Activated T-cell treated with anti-CD3 and anti-CD28 coated beads for 1 hour (primary cell): ENCODE results near the gene ELOVL5.
"Not testable (repeated sequence)": the region's sequence is repeated elsewhere in the genome, so short reads cannot be mapped to it uniquely, and the experiment has no call there.

Source experiments
- DNase-seq: peaks from one replicate; pipeline ENCODE4 v3.0.0-alpha.2; 2020; ENCODE audit warnings: low read depth

ELOVL5 gene

DNA sequence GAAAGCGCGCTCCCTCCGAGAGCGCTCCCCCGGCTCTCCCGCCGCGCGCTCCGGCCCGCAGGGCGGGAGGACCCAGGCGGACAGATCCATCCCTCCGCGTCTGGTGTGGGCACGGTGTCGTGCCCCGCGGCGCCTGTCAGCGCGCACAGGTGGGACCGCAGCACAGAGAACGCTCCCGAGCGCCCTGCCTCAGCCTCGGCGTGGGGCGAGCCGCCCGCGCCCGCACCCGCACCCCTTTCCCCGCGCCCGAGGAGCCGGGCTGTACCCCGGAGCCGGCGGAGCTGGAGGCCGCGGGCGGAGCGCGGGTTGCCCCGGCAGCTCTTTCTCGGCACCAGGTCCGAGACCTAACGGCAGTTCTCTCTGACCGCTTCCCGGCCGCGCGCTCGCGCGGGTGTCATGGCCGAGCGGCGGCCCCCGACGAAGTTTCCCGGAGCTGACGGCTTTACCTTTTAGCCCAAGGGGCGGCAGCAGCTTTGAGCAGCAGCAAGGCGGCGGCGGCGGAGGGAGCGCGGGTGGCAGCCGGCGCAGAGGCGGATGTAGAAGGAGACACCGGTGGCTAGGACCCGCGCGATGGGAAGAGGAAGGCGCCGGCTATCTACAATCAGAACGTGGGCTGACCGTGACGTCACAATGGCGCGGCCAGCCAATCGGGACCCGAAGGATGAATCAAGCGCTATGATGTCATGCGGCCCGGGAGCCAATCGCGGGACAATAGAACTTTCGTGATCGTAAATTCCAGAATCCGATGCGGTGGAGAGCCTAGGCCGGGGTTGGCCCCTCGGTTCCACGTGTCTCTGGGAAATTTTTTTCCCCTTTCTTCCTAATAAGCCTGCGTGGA is at the start of gene ELOVL5:
Gene ELOVL5, minus strand, starts transcription at position 580 of the 838 bp plus-strand sequence. CDS start 53,251 bp downstream, outside the sequence.
- DNase-seq: peak; percentile 87

GRCh38 chr6:53397283-53397682 is 48.5 kb upstream of the ELOVL5 start:
- DNase-seq: no peak

- DNase-seq: no peak
These were observed 47.2 kb upstream of the ELOVL5 start for GRCh38 chr6:53395986-53396385.

- no peak for DNase-seq
These were observed 46.0 kb upstream of the ELOVL5 start for GRCh38 chr6:53394704-53395103.

DNA sequence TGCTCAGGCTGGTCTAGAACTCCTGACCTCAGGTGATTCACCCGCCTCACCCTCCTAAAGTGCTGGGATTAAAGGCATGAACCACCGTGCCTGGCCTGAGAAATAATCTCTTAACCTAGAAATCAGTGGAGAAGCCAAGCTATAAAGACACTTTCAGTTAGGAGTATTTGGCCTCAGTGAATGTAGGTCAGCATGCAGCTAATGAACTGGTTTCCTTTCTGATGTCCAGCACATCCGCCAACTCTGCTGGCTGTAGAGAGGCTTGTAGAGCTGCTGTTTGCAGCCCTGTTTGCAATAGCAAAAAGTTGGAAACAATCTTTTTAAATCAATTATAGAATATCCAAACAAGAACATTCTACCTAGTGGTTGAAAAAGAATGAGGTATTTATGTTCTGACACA is 42.4 kb upstream of the ELOVL5 start:
- no peak for DNase-seq

- DNase-seq: no peak
These were observed 41.3 kb upstream of the ELOVL5 start for GRCh38 chr6:53390010-53390409.

DNA sequence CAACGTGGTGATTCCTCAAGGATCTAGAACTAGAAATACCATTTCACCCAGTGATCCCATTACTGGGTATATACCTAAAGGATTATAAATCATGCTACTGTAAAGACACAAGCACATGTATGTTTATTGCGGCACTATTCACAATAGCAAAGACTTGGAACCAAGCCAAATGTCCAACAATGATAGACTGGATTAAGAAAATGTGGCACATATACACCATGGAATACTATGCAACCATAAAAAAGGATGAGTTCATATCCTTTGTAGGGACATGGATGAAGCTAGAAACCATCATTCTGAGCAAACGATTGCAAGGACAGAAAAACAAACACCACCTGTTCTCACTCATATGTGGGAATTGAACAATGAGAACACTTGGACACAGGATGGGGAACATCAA is 39.9 kb upstream of the ELOVL5 start:
- not testable (repeated sequence) for DNase-seq

DNA sequence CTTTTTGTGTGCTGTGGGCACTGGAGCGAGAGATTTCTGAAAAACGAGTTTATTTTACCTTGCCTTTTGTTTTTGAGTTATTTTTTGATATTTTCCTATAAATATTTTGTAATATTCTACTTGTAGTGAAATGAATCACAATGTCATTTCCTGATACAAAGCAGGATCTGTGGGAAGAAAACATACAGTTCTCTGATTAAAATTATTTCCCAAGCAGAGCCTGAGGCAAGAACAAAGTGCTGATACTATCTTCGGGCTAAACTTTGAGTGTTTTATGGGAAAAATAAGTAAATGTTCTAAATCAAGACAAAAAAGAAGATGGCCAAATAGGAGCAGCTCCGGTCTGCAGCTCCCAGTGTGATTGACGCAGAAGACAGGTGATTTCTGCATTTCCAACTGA is 33.7 kb upstream of the ELOVL5 start:
- no peak for DNase-seq

GRCh38 chr6:53378208-53378607 is 29.5 kb upstream of the ELOVL5 start:
- DNase-seq: no peak

DNA sequence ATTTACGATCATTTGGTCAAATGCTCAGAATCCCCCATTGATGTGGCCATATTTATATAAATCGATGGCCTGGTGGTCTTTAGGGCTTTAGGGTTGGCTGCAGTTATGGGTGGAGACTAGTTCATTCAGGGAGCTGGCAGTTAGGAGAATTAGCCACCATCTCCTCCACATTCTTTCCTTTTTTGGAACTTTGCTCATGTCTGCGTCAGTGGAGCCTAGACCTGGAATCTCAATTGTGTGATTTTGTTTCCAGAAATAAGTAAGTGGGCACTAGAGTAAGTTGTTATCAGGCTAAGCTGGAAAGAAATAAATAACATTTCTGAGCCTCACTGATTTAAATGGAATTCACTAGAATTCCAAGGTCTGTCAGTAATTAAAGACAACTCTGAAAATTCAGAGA is 29.0 kb upstream of the ELOVL5 start:
- DNase-seq: no peak

DNA sequence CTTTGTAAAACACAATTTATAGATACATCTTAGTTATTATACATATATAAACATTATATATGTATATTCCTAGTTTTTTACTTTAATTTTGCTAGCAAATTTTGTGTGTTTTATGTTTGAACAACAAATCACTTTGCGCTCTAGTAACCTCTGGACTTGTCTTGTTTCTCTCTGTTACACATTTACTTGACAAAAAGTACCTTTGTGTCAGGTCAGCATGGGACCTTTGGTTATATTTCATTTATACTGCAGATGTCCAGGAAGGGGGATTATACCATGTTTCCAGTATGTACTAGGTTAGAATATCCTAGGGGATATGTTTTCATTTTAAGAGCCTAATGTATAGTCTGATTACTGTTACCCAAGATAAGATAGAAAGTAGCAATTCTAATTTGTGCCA is 28.5 kb upstream of the ELOVL5 start:
- no peak for DNase-seq

DNA sequence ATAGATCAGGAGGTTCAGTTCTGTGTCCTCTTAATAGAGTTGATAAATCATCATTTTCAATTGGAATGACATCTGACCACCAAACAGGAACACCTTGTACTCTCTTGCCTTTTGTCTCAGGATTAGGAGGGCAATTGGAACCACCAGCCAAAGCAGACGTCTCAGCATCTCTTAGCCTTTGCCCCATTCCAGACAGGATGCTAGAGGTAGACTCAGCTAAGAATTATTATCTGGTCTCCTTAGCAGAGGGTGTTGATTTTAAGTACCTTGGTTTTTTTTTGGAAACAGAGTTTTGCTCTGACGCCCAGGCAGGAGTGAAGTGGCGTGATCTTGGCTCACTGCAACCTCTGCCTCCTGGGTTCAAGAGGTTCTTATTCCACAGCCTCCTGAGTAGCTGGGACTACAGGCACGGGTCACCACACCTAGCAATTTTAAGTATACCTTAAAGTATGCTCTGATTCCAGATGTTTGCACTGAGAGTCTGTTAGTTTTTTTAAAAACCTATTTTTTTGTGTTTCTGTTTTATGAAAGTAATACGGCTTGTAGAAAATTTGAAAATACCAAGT is 28.0 kb upstream of the ELOVL5 start:
- no peak for DNase-seq

- no peak for DNase-seq
These were observed 27.1 kb upstream of the ELOVL5 start for GRCh38 chr6:53375847-53376246.

GRCh38 chr6:53373638-53374037 is 24.9 kb upstream of the ELOVL5 start:
- DNase-seq: no peak

DNA sequence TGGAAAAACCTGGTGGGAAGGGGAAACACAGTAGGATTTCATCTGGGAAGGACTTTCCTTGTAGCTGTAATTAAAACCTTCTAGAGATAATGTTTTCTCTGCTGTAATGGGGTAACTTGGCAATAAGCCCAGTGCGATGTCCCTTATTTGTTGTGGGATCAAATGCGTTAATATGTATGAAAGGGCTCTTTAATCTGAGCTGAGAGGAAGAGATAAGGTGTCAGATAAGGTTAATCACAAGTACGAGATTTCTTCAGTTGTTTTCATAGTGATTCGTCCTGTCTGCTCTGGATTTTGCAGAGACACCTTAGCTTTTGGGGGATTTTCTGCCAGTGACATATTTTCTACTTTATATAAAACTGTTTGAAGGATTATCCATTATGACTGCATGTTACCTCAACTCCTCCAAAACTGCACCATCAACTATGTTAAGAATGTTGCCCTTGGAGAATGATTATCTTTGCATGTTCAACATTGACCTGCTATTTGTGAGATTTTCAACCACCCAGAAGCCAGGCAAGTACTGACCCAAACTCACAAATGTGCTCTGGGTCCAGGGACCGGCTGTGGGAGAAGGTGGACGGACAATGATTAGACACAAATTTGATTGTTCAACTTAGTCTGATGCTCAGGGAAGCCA is 21.2 kb upstream of the ELOVL5 start:
- DNase-seq: no peak

GRCh38 chr6:53369051-53369450 is 20.3 kb upstream of the ELOVL5 start:
- no peak for DNase-seq

GRCh38 chr6:53366128-53366641 is 17.4 kb upstream of the ELOVL5 start:
- no peak for DNase-seq

- no peak for DNase-seq
These were observed 14.8 kb upstream of the ELOVL5 start for GRCh38 chr6:53363341-53364079.

GRCh38 chr6:53361549-53362031 is 12.8 kb upstream of the ELOVL5 start:
- peak; percentile 33 for DNase-seq

DNA sequence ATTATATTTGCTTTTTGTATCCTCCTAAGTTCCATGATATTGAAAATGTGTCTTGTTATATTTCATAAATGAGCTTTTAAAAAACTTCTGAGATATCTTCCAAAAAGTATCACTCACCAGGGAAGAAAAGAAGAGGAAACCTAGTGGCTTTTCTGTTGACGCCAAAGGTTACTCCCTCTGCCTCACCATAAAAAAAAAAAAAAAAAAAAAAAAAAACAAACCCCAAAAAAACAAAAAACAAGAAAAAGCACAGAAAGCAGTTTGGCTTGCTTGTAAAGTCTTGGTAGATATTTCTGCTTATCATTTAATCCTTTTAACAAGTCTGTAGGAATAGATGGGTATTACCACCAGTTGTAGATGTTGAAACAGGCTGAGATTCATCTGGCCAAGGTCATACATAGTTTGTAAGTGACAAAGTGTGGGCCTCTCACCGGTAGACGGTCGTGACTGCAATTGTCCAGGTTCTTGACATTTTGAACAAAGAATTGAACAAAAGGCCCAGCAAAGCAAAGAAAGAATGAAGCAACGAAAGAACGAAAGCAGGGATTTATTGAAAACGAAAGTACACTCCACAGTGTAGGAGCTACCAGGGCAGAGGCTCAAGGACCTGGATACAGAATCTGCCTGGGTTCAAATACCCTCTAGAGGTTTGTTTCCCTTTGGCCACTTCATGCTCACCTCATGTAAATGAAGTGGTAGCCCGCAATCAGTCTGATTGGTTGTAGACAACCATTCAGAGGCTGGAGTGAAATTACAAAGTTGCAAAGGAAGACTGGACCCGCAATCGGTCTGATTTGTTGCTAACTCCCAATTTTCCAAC is 11.6 kb upstream of the ELOVL5 start:
- DNase-seq: no peak

GRCh38 chr6:53359843-53360092 is 11.0 kb upstream of the ELOVL5 start:
- no peak for DNase-seq
